ENCODE data around the gene SNX21.
A peak's percentile ranks its signal among the peaks of the same experiment; 100 is the strongest.

The SNX21 gene

GRCh38 chr20:45880988-45881788 is 47.6 kb downstream of the SNX21 start, which contains the start of gene ZSWIM1:
Gene ZSWIM1 (plus strand): TSS chr20:45881227. CDS start chr20:45882593, 1,366 bp downstream.
- Histone ChIP-seq H3K27ac (replicated peaks; ENCODE audit: low read length) (peak within 1 kb of the TSS; percentile 70), H4K8ac (ENCODE audit: low read depth, low read length) (no peak within 1 kb of the TSS), H3K4me3 (ENCODE audit: low read length in 2 of 2) (peak within 1 kb of the TSS; percentile 77 to 95), H3K79me1 (ENCODE audit: low read depth, low read length) (peaks cover 1% of the 10 kb centered on the region), H3K27me3 (ENCODE audit: control insufficient read depth in 3 of 3, insufficient read depth in 3 of 3, low read depth in 1 of 3, low read length in 3 of 3) (no peaks in the 10 kb centered on the region), H3K18ac (ENCODE audit: low read length) (peak within 1 kb of the TSS; percentile 88), H3K4me2 (ENCODE audit: insufficient read depth, low read length, poor library complexity, severe bottlenecking) (peak within 1 kb of the TSS; percentile 81), H2BK12ac (ENCODE audit: low read length) (no peak within 1 kb of the TSS), H4K91ac (ENCODE audit: low read depth, low read length, poor library complexity) (no peak within 1 kb of the TSS), H3K14ac (ENCODE audit: low read length) (no peak within 1 kb of the TSS), H2AK5ac (ENCODE audit: low read depth, low read length) (no peak within 1 kb of the TSS), H2BK120ac (ENCODE audit: low read depth, low read length) (no peak within 1 kb of the TSS), H3K9ac (ENCODE audit: low read depth, low read length, poor library complexity) (peak within 1 kb of the TSS; percentile 87), H3K36me3 (replicated peaks in 1 of 2; ENCODE audit: control insufficient read depth in 2 of 2, insufficient read depth in 2 of 2, low read length in 2 of 2) (peaks cover 21 to 51% of the 10 kb centered on the region in 2 donors), H2AFZ (ENCODE audit: low read length) (peak within 1 kb of the TSS; percentile 83), H2BK15ac (ENCODE audit: low read length) (no peak within 1 kb of the TSS), H2BK5ac (ENCODE audit: low read length) (no peak within 1 kb of the TSS), H3K4me1 (ENCODE audit: control insufficient read depth in 2 of 2, insufficient read depth in 1 of 2, low read depth in 1 of 2, low read length in 2 of 2) (peaks cover 0 to 3% of the 10 kb centered on the region in 2 donors), H3K23ac (ENCODE audit: low read depth, low read length, poor library complexity) (no peak within 1 kb of the TSS), H3K4ac (ENCODE audit: low read length) (no peak within 1 kb of the TSS), H3K9me3 (replicated peaks in 1 of 2; ENCODE audit: control insufficient read depth in 2 of 2, insufficient read depth in 1 of 2, low read depth in 1 of 2, low read length in 2 of 2) (peaks cover 0 to 1% of the 10 kb centered on the region in 2 donors)
- no CpG with 5 or more reads among the region's 23 CpGs for WGBS, 2 donors (ENCODE audit: extremely low coverage in 2 of 2, insufficient read length in 2 of 2, insufficient replicate concordance in 1 of 2)
- peak; percentile 99 for DNase-seq (ENCODE audit: low spot score)

DNA sequence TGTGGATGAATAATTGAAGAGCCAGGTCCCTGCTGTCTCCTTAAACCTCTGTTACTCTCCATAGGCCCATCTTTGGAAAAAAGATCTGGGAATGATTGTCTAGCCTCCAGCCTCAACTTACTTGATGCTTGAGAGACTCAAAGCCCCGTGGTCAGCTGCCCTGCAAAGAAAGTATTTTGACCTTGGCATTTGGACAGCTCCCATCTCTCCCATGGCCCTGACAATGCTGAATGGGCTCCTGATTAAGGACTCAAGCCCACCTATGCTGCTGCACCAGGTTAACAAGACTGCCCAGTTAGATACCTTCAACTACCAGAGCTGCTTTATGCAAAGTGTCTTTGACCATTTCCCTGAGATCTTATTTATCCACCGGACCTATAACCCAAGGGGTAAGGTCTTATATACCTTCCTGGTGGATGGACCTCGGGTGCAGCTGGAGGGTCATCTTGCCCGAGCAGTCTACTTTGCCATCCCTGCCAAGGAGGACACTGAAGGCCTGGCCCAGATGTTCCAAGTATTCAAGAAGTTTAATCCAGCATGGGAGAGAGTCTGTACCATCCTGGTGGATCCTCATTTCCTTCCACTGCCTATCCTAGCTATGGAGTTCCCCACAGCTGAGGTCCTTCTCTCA is 49.0 kb downstream of the SNX21 start:
- Histone ChIP-seq H2AFZ (ENCODE audit: low read length) (no peak overlapping the region), H4K8ac (ENCODE audit: low read depth, low read length) (no peak overlapping the region), H2BK5ac (ENCODE audit: low read length) (no peak overlapping the region), H2BK12ac (ENCODE audit: low read length) (no peak overlapping the region), H2BK15ac (ENCODE audit: low read length) (no peak overlapping the region), H3K27ac (replicated peaks; ENCODE audit: low read length) (no peak overlapping the region), H3K9me3 (replicated peaks in 1 of 2; ENCODE audit: control insufficient read depth in 2 of 2, insufficient read depth in 1 of 2, low read depth in 1 of 2, low read length in 2 of 2) (peaks cover 0 to 1% of the 10 kb centered on the region in 2 donors), H3K9ac (ENCODE audit: low read depth, low read length, poor library complexity) (no peak overlapping the region), H2AK5ac (ENCODE audit: low read depth, low read length) (no peak overlapping the region), H3K27me3 (ENCODE audit: control insufficient read depth in 3 of 3, insufficient read depth in 3 of 3, low read depth in 1 of 3, low read length in 3 of 3) (no peaks in the 10 kb centered on the region), H4K91ac (ENCODE audit: low read depth, low read length, poor library complexity) (no peak overlapping the region), H3K14ac (ENCODE audit: low read length) (no peak overlapping the region), H2BK120ac (ENCODE audit: low read depth, low read length) (no peak overlapping the region), H3K23ac (ENCODE audit: low read depth, low read length, poor library complexity) (no peak overlapping the region), H3K4me1 (ENCODE audit: control insufficient read depth in 2 of 2, insufficient read depth in 1 of 2, low read depth in 1 of 2, low read length in 2 of 2) (peaks cover 0 to 3% of the 10 kb centered on the region in 2 donors), H3K4me2 (ENCODE audit: insufficient read depth, low read length, poor library complexity, severe bottlenecking) (no peak overlapping the region), H3K4me3 (ENCODE audit: low read length in 2 of 2) (no peak overlapping the region), H3K36me3 (replicated peaks in 1 of 2; ENCODE audit: control insufficient read depth in 2 of 2, insufficient read depth in 2 of 2, low read length in 2 of 2) (peaks cover 21 to 54% of the 10 kb centered on the region in 2 donors), H3K18ac (ENCODE audit: low read length) (no peak overlapping the region), H3K79me1 (ENCODE audit: low read depth, low read length) (peaks cover 1% of the 10 kb centered on the region), H3K4ac (ENCODE audit: low read length) (no peak overlapping the region)
- no CpG with 5 or more reads among the region's 4 CpGs for WGBS, 2 donors (ENCODE audit: extremely low coverage in 2 of 2, insufficient read length in 2 of 2, insufficient replicate concordance in 1 of 2)
- DNase-seq (ENCODE audit: low spot score) = no peak

- Histone ChIP-seq H2BK5ac (ENCODE audit: low read length) (no peak overlapping the region), H3K4me2 (ENCODE audit: insufficient read depth, low read length, poor library complexity, severe bottlenecking) (no peak overlapping the region), H3K36me3 (replicated peaks in 1 of 2; ENCODE audit: control insufficient read depth in 2 of 2, insufficient read depth in 2 of 2, low read length in 2 of 2) (peaks cover 19 to 51% of the 10 kb centered on the region in 2 donors), H3K18ac (ENCODE audit: low read length) (no peak overlapping the region), H2BK12ac (ENCODE audit: low read length) (no peak overlapping the region), H3K23ac (ENCODE audit: low read depth, low read length, poor library complexity) (no peak overlapping the region), H3K9ac (ENCODE audit: low read depth, low read length, poor library complexity) (no peak overlapping the region), H3K9me3 (replicated peaks in 1 of 2; ENCODE audit: control insufficient read depth in 2 of 2, insufficient read depth in 1 of 2, low read depth in 1 of 2, low read length in 2 of 2) (peaks cover 0 to 1% of the 10 kb centered on the region in 2 donors), H4K91ac (ENCODE audit: low read depth, low read length, poor library complexity) (no peak overlapping the region), H3K27me3 (ENCODE audit: control insufficient read depth in 3 of 3, insufficient read depth in 3 of 3, low read depth in 1 of 3, low read length in 3 of 3) (no peaks in the 10 kb centered on the region), H2AFZ (ENCODE audit: low read length) (no peak overlapping the region), H3K27ac (replicated peaks; ENCODE audit: low read length) (no peak overlapping the region), H2BK120ac (ENCODE audit: low read depth, low read length) (no peak overlapping the region), H2AK5ac (ENCODE audit: low read depth, low read length) (no peak overlapping the region), H3K4me1 (ENCODE audit: control insufficient read depth in 2 of 2, insufficient read depth in 1 of 2, low read depth in 1 of 2, low read length in 2 of 2) (peaks cover 0 to 3% of the 10 kb centered on the region in 2 donors), H3K79me1 (ENCODE audit: low read depth, low read length) (peaks cover 1% of the 10 kb centered on the region), H3K14ac (ENCODE audit: low read length) (no peak overlapping the region), H2BK15ac (ENCODE audit: low read length) (no peak overlapping the region), H3K4me3 (ENCODE audit: low read length in 2 of 2) (no peak overlapping the region), H3K4ac (ENCODE audit: low read length) (no peak overlapping the region), H4K8ac (ENCODE audit: low read depth, low read length) (no peak overlapping the region)
- no CpG with 5 or more reads among the region's 9 CpGs for WGBS, 2 donors (ENCODE audit: extremely low coverage in 2 of 2, insufficient read length in 2 of 2, insufficient replicate concordance in 1 of 2)
- no peak for DNase-seq (ENCODE audit: low spot score)
These were observed 49.5 kb downstream of the SNX21 start for GRCh38 chr20:45883100-45883469.

All from neuronal stem cell (in vitro differentiated cells).